Right lobe of liver (tissue), 4 donors: ENCODE measurements around the gene KIRREL3.

ENCODE experiments used
- POLR2A ChIP-seq: fragments of 450-650 bp; IDR thresholded peaks from one replicate; pipeline ENCODE4 v1.6.1; 2017; ENCODE audit warnings: antibody characterized with exemption, mild to moderate bottlenecking
- TF ChIP-seq, protein P1 (sequence below), 4 donors: fragments of 200-600 bp in 3 of 4; fragments of 450-650 bp in 1 of 4; IDR thresholded peaks; one replicate each; pipeline versions ENCODE4 v1.5.1 to v1.8.0; 2016 to 2022; ENCODE audit warnings: antibody characterized with exemption in 4 of 4, mild to moderate bottlenecking in 2 of 4
- donor health status: DM: no; HTN: no; CAD: no.
- donor health status: DM: no; HTN: no; CAD: no.
- donor health status: DM: no; HTN: yes; CAD: no.

DNA sequence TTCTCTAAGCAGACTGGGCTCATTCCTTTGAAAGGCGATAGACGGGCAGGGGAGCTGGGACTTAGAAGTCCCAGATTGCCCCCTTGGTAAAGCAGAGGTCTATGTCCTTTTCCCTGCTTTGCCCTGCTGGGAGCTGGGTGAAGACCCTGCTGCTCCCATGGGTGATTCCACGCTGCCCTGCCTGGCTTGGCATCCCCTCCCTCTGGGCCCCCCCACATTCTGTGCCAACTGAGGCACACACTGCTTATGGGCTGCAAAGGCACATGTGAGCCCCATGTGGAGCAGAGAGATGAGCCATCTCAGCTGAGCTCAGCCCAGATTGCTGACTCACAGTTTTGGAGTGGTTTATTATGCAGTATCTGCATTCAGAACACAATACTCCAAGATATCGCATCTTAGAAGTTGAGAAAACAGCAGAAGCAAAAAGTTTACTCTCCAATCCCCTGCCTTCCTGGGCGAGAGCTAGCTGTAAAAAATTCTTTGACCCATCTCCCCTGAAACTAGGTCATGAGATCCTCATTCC, 517.9 kb downstream of the KIRREL3 start:
- TF ChIP-seq, protein P1, sequence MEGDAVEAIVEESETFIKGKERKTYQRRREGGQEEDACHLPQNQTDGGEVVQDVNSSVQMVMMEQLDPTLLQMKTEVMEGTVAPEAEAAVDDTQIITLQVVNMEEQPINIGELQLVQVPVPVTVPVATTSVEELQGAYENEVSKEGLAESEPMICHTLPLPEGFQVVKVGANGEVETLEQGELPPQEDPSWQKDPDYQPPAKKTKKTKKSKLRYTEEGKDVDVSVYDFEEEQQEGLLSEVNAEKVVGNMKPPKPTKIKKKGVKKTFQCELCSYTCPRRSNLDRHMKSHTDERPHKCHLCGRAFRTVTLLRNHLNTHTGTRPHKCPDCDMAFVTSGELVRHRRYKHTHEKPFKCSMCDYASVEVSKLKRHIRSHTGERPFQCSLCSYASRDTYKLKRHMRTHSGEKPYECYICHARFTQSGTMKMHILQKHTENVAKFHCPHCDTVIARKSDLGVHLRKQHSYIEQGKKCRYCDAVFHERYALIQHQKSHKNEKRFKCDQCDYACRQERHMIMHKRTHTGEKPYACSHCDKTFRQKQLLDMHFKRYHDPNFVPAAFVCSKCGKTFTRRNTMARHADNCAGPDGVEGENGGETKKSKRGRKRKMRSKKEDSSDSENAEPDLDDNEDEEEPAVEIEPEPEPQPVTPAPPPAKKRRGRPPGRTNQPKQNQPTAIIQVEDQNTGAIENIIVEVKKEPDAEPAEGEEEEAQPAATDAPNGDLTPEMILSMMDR (IDR thresholded peaks at IDR 0.05), result no peak
- no peak for TF ChIP-seq POLR2A
